ENCODE data around the gene MAP3K20. TPM values are rescaled to one million over a fixed set of nuclear protein-coding genes. Genes with fewer than 3 reads are reported as not detected.
A peak's percentile ranks its signal among the peaks of the same experiment; 100 is the strongest.
"Not testable (repeated sequence)": the region's sequence is repeated elsewhere in the genome, so short reads cannot be mapped to it uniquely, and the experiment has no call there.

MAP3K20 gene
- 17.9 and 19.1 TPM in 2 replicates for total RNA-seq

DNA sequence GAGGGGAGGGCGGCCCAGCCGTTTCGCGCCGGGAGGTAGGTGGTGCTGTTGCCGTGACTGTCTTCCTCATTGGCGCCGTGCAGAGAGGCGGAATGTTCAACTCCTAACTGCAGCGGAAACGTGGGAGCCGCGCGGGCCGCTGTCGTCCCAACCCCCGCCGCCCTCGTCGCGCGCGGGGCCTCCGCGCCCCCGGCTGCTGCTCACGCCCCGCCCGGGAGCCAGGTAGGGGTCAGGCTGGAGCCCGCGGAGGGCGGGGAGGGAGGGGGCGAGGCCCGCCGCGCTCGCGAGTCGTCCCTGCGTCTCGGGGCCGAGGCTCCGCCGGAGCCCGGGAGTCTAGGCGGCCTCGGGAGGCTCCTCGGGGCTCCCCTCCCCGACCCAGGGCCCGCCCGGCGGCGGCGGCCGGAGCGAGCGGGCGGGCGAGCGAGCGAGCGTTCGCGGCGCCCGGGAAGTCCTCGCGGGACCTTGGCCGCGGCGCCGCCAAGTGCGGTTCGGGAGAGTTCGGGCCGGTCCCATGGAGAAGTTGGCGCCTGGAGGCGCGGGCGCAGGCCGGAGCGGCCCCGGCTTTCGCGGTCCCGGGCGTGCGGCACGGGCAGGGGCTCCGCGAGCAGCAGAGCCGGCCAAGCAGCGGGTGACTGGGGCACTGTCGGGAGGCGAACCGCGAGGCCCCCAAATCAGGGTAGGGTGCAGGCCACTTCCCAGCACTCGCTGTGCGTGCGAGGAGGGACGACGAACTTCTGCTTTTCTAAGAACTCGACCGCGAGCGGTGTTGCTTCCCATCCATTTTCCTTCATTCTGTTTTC is at the start of gene MAP3K20:
TSS of gene MAP3K20 (plus strand) at position 66 of the 800 bp plus-strand sequence. CDS start 15,186 bp downstream, outside the sequence.
- Mint-ChIP-seq H3K27me3 (peaks cover 30% of the 10 kb centered on the region), H3K4me3 (peak within 1 kb of the TSS; percentile 83), H3K4me1 (peaks cover 22% of the 10 kb centered on the region), H3K9me3 (no peaks in the 10 kb centered on the region), H3K27ac (peak within 1 kb of the TSS; percentile 79), H3K36me3 (ENCODE audit: low read depth) (peaks cover 3% of the 10 kb centered on the region)
- DNase-seq = peak; percentile 90
- intact Hi-C loops (cut with micrococcal nuclease) = loop anchor here (1.0 to 2.0 kb wide), 6 partner anchors 25 to 279 kb away; partner anchors contain the start of gene CDCA7

DNA sequence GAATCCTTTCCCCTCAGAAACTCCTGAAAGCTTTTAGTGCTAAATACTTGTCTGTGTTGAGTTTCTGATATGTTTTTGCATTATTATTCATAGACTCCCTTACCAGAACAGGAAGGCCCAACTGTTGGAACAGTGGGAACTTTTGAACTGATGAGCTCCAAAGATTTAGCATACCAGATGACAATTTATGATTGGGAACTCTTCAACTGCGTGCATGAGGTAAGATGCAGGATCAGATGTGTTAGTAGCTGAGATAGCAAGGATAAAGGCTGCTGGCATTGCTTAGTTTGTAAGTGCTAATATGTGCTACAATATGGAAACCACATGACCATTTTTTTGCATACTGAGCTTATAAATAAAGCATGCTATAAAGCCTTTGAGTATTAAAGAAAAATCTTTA is 49.2 kb upstream of the MAP3K20 start:
- no peak overlapping the region for H3K27ac Mint-ChIP-seq
- no peak for DNase-seq

DNA sequence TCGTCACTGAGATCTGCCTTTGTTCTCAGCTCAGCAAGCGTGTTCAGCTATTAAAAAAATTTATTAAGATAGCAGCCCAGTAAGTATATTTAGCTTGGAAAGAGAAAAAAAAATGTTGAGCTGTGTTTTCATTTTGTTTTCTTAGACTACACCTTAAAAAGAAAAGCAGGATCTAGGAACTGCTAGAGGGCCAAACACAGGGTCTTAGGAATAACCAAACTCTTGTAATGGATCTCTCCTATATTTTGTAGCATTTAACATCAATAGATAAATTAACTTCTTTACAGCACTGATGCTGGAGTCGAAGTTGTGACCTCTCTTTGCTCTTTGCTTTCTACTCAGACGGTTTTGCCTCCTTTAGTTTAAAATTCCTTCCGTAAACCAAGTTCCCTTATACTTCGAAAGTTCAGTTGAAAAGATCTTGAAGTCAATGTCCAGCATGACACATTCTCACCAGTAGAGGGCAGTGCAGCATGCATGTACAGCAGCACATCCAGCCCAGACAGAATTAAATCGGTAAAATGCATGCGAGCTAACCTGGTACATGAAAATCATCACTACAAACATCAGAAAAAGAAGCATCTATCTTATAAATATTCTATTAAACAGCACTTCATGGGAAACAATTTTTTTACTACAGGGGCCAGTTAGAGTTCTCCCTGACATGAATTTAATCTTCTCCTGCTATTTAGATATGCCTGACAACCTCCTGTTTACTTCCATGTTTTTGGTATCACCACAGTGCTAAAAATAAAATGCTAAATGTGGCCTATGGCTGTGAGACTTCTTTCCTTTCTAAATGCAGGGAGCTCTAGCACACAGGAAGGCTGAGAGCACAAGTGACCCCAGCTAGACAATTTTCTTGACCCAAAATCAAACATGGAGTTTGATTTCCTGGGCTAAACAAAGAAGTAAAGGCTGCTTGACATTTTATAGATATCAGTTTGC is 48.2 kb upstream of the MAP3K20 start:
- Mint-ChIP-seq H3K4me3 (no peak overlapping the region), H3K4me1 (peaks cover 3% of the 10 kb centered on the region), H3K27me3 (peaks cover 13% of the 10 kb centered on the region), H3K36me3 (ENCODE audit: low read depth) (no peaks in the 10 kb centered on the region), H3K9me3 (no peaks in the 10 kb centered on the region), H3K27ac (no peak overlapping the region)
- DNase-seq = peak; percentile 92
- intact Hi-C loops (cut with micrococcal nuclease) = loop anchor here (1.0 to 10.0 kb wide), 6 partner anchors 48 to 1317 kb away; partner anchors contain the start of genes CDCA7 and MAP3K20

More for the DNA sequence above, 49.2 kb upstream of the MAP3K20 start:
- H3K36me3 Mint-ChIP-seq (ENCODE audit: low read depth) = no peaks in the 10 kb centered on the region
- H3K27me3 Mint-ChIP-seq = peaks cover 10% of the 10 kb centered on the region
- H3K4me3 Mint-ChIP-seq = no peak overlapping the region
- H3K9me3 Mint-ChIP-seq = no peaks in the 10 kb centered on the region
- intact Hi-C loops (cut with micrococcal nuclease) = loop anchor here (2.0 to 10.0 kb wide), 4 partner anchors 328 to 1318 kb away; partner anchors contain the start of gene CDCA7
- H3K4me1 Mint-ChIP-seq = peaks cover 3% of the 10 kb centered on the region

DNA sequence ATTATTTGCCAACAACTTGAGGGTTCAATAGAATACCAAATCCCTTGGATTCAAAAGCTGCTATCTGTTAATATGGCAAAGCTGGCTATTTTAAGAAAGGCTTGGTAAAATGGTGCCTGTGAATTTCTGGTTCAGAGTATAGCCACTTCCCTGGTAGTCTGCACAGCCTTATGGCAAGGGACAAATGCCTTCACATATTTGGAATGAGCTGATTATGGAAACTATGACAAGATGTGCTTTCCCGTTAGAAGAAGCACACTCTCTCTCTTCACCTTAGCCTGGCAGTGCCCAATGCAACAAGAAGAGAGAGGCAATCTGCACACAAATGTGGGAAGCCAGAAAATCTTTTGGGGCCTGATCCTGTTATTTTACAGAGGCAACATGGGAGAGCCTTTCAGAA is 47.5 kb upstream of the MAP3K20 start:
- intact Hi-C loops (cut with micrococcal nuclease) = loop anchor here (5.0 to 10.0 kb wide), 3 partner anchors 327 to 1317 kb away; partner anchors contain the start of gene CDCA7
- DNase-seq = no peak
- Mint-ChIP-seq H3K27me3 (peaks cover 16% of the 10 kb centered on the region), H3K4me3 (no peak overlapping the region), H3K9me3 (no peaks in the 10 kb centered on the region), H3K27ac (no peak overlapping the region), H3K36me3 (ENCODE audit: low read depth) (no peaks in the 10 kb centered on the region), H3K4me1 (peaks cover 3% of the 10 kb centered on the region)

DNA sequence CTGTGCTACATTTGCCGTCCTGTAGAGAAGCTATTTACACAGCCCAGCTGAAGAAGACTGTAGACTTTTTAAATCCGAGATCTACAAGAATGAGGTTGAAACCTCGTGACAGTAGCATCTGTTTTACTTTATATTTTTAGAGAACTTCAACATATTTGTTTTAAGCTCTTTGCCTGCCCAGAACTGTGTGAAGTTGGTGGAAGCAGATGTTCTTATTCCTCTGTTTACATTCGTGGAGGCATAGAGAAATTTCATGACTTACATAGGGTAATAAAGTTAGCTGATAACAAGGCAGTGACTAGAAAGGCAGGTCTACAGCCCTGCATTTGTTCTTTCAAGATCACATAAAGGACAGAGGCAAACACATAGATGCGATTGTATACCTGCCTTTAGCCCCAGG is 47.0 kb upstream of the MAP3K20 start:
- Mint-ChIP-seq H3K4me3 (no peak overlapping the region), H3K36me3 (ENCODE audit: low read depth) (no peaks in the 10 kb centered on the region), H3K27ac (no peak overlapping the region), H3K4me1 (peaks cover 3% of the 10 kb centered on the region), H3K9me3 (no peaks in the 10 kb centered on the region), H3K27me3 (peaks cover 16% of the 10 kb centered on the region)
- no peak for DNase-seq
- intact Hi-C loops (cut with micrococcal nuclease) = loop anchor here (5.0 to 10.0 kb wide), 3 partner anchors 326 to 1316 kb away; partner anchors contain the start of gene CDCA7

DNA sequence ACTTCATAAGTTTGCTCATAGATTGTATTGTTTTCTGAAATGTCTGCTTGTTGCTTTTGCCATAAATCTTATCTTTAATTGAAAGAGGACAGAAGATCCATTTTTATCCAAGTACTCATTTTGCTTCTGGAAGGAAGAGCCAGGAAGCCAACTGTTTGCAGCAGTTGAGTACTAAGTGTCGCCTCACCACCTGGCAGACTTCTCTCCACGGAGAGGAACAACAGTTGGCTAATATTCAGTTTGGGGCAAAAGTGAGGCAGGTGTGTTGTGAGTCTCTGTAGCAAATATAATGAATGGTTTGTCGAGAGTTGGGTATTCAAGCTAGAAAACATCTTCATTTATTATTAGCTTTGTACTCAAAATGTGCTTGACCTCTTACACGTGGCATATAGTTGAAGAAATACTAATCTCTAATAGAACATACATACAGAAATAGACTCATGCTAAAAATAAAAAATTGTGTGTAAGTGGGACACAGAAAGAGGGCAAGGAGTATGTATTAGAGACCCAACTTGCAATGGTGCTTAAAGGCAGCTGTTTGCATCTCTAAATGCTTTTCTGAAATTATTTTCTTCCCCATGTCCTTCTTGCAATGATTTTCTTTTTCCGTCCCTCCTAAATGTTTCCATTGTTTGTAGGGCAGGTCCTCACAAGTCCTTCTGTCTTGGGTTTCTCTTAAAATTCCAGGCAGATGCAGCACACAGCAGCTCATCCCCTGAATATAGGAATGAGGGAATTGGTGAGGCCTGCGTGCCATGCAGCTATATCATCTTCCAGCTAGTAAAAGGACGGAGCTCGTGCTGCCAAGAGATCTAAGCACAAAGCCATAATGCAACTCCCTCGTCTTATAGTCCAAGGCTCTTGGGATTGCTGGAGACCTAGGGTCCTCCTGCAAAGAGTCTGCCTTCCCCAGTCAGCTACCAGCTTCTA is 44.8 kb upstream of the MAP3K20 start:
- H3K4me1 Mint-ChIP-seq = peaks cover 7% of the 10 kb centered on the region
- no peak overlapping the region for H3K4me3 Mint-ChIP-seq
- DNase-seq = no peak
- no peaks in the 10 kb centered on the region for H3K9me3 Mint-ChIP-seq
- no peak overlapping the region for H3K27ac Mint-ChIP-seq
- intact Hi-C loops (cut with micrococcal nuclease) = no loop called here
- peaks cover 19% of the 10 kb centered on the region for H3K27me3 Mint-ChIP-seq
- H3K36me3 Mint-ChIP-seq (ENCODE audit: low read depth) = no peaks in the 10 kb centered on the region

DNA sequence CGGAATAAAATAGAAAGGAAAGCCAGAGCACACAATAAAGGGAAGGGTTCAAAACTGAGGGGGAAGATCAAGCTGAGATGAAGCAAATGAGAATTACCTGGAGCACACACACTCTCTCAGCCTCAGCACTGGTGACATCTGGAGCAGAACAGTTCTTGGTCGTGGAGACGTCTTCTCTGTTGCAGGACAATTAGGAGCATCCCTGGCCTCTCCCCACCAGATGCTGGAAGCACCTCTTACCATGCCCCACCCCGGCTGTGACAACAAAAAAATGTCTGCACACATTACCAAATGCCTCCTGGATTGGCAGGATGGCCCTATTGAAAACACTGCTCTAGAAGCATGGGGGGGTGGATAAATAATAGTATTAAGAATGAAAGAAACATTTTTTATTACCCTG is 43.6 kb upstream of the MAP3K20 start:
- H3K36me3 Mint-ChIP-seq (ENCODE audit: low read depth) = no peaks in the 10 kb centered on the region
- no peak for DNase-seq
- H3K27ac Mint-ChIP-seq = no peak overlapping the region
- H3K4me3 Mint-ChIP-seq = no peak overlapping the region
- intact Hi-C loops (cut with micrococcal nuclease) = no loop called here
- H3K27me3 Mint-ChIP-seq = peaks cover 19% of the 10 kb centered on the region
- peaks cover 7% of the 10 kb centered on the region for H3K4me1 Mint-ChIP-seq
- no peaks in the 10 kb centered on the region for H3K9me3 Mint-ChIP-seq

DNA sequence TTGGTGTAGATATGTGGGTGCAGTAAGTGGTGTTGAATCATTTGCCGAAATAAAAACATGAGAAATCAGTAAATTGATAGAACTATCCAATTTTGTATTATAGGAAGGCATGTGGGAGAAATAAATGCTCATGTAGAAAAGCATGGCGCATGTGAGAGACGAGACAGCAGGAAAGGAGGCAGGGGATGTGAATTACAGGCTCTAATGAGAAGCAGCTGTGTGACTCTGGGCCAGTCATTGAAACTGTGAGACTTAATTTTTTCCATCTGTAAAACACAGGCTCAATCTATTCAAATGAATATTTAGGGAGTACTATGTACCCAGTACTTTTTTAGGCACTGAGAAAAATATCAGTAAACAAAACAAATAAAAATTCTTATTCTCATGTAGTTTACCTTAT is 42.6 kb upstream of the MAP3K20 start:
- H3K9me3 Mint-ChIP-seq = no peaks in the 10 kb centered on the region
- DNase-seq = no peak
- no peak overlapping the region for H3K27ac Mint-ChIP-seq
- no peak overlapping the region for H3K4me3 Mint-ChIP-seq
- H3K4me1 Mint-ChIP-seq = peaks cover 4% of the 10 kb centered on the region
- peaks cover 18% of the 10 kb centered on the region for H3K27me3 Mint-ChIP-seq
- intact Hi-C loops (cut with micrococcal nuclease) = no loop called here
- no peaks in the 10 kb centered on the region for H3K36me3 Mint-ChIP-seq (ENCODE audit: low read depth)

DNA sequence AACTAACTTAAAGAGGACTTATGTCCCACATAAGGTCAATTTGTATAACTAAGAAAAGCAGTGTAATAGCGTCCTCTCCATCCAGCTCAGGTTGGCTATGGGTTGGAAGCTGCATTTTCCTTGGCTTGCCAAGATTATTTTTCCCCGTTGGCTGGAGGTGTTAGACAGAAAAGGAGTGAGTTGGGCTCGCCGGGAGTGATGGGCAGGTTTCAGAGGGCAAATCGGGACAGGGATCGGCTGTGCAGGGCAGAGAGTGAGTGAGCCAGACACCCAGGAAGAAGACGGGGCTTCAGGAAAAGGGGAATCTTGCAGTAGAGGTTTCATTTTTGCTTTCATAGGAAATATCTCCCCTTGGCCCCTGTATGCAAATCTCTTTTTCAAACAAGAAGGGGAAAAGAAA is 41.5 kb upstream of the MAP3K20 start:
- no peak for DNase-seq
- no peaks in the 10 kb centered on the region for H3K36me3 Mint-ChIP-seq (ENCODE audit: low read depth)
- peaks cover 18% of the 10 kb centered on the region for H3K27me3 Mint-ChIP-seq
- no peaks in the 10 kb centered on the region for H3K9me3 Mint-ChIP-seq
- intact Hi-C loops (cut with micrococcal nuclease) = no loop called here
- no peak overlapping the region for H3K27ac Mint-ChIP-seq
- H3K4me3 Mint-ChIP-seq = no peak overlapping the region
- H3K4me1 Mint-ChIP-seq = peaks cover 4% of the 10 kb centered on the region

DNA sequence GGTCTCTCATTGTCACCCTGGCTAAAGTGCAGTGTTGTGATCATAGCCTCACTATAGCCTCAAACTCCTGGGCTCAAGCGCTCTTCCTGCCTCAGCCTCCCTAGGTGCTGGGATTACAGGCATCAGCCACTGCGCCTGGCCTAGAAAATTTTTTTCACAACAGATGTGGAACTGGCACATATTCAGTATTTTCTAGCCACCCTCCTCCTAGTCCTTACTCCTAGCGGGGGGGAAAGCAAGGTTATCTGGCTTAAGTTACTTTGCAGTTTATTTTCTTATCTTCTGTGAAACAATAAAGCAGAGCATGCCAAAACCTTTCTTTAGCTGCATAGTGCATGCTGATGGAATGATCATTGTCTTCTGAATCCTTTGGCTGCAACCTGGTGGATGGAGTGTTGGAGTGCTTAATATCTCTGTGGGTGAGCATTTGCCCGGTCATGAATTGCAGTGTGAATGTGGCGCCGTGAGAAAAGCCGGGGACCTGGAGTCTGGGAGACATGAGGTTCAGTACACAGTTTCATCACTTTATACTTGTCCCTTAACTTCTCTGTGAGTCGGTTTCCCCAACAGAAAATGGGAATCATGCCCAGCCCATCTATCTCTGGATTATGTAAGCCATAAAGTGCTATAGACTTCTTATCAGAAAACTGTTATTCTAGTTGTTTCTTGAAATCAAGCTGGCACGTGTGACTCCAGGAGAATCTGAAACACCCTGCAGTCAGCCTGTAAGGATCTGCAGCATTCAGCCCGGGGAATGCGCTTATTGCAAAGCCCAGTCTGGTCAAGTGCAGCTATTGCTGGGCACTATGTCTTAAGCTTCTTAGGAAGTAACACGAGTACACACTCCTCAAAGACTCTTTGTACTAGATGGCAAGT is 38.2 kb upstream of the MAP3K20 start:
- Mint-ChIP-seq H3K4me1 (peaks cover 4% of the 10 kb centered on the region), H3K4me3 (no peak overlapping the region), H3K27me3 (peaks cover 12% of the 10 kb centered on the region), H3K9me3 (no peaks in the 10 kb centered on the region), H3K36me3 (ENCODE audit: low read depth) (no peaks in the 10 kb centered on the region), H3K27ac (no peak overlapping the region)
- intact Hi-C loops (cut with micrococcal nuclease) = no loop called here
- DNase-seq = no peak

DNA sequence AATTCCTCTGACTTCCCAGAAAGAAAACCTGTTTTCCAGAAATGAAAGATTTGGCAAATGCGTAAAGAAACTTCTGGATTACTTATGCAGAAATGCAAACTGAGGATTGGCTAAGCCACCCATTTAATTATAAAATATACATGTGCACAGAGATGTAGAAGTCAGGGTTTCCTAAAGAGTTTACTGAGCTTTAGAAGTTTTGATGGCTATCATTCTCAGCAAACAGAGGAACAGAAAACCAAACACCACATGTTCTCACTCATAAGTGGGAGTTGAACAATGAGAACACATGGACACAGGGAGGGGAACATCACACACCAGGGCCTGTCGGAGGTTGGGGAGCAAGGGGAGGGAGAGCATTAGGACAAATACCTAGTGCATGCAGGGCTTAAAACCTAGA is 37.4 kb upstream of the MAP3K20 start:
- intact Hi-C loops (cut with micrococcal nuclease); H3K4me1 Mint-ChIP-seq; H3K36me3 Mint-ChIP-seq (ENCODE audit: low read depth); DNase-seq; H3K27ac Mint-ChIP-seq; H3K27me3 Mint-ChIP-seq; H3K4me3 Mint-ChIP-seq; H3K9me3 Mint-ChIP-seq: not testable (repeated sequence)

DNA sequence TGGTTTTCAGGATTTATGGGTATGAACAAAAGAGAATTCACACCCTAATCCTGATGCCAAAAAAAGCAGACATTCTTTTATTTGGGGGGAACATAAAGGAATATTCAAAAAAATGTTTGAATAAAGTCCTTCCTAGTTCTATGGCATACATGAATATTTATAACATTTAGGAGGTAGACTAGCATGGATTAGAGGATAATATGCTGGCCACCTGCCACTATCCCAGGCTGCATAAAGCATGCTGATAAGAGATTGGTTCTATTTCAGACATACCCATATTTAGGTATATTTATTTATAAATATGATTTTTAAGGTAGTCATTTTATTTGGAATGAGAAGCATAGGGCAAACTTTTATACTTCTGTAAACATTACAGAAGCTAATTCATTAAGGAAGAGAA is 34.9 kb upstream of the MAP3K20 start:
- intact Hi-C loops (cut with micrococcal nuclease) = no loop called here
- Mint-ChIP-seq H3K27ac (no peak overlapping the region), H3K4me1 (no peaks in the 10 kb centered on the region), H3K9me3 (no peaks in the 10 kb centered on the region), H3K36me3 (ENCODE audit: low read depth) (no peaks in the 10 kb centered on the region), H3K27me3 (peaks cover 6% of the 10 kb centered on the region), H3K4me3 (no peak overlapping the region)
- DNase-seq = no peak

Measured in activated CD4-positive, alpha-beta T cell treated with anti-CD3 and anti-CD28 coated beads, Interleukin-2, amount 10 ng/mL, durations not matched to agents 24 days and 14 days (primary cell).